HG03378 (cell line): ENCODE measurements around the gene GDAP1L1.

Experiments
- ATAC-seq: cut with Tn5 transposase; IDR thresholded peaks from one replicate; pipeline ENCODE4 v1.9.1; 2021; ENCODE audit warnings: mild to moderate bottlenecking, moderate library complexity; ENCODE audit not compliant: unreplicated experiment

Gene GDAP1L1

GRCh38 chr20:44251284-44251683, 4.2 kb downstream of the GDAP1L1 start:
- ATAC-seq: no peak

- ATAC-seq: no peak
Observed at GRCh38 chr20:44253528-44253927, 6.4 kb downstream of the GDAP1L1 start.

GRCh38 chr20:44254073-44254472, 7.0 kb downstream of the GDAP1L1 start:
- ATAC-seq: no peak

- no peak for ATAC-seq
Observed at GRCh38 chr20:44255942-44256341, 8.8 kb downstream of the GDAP1L1 start.

- no peak for ATAC-seq
Observed at GRCh38 chr20:44256961-44257360, 9.9 kb downstream of the GDAP1L1 start.

- no peak for ATAC-seq
Observed at GRCh38 chr20:44258226-44258890, 11.2 kb downstream of the GDAP1L1 start.

GRCh38 chr20:44264287-44264686, 17.2 kb downstream of the GDAP1L1 start:
- no peak for ATAC-seq

GRCh38 chr20:44268802-44269201, 21.7 kb downstream of the GDAP1L1 start:
- ATAC-seq: no peak

- ATAC-seq: no peak
Observed at GRCh38 chr20:44271915-44272663, 25.0 kb downstream of the GDAP1L1 start.

- no peak for ATAC-seq
Observed at GRCh38 chr20:44273231-44274215, 26.4 kb downstream of the GDAP1L1 start.

- ATAC-seq: no peak
Observed at GRCh38 chr20:44274303-44275017, 27.4 kb downstream of the GDAP1L1 start.

- ATAC-seq: no peak
Observed at GRCh38 chr20:44279228-44279627, 32.1 kb downstream of the GDAP1L1 start.

- ATAC-seq: no peak
Observed at GRCh38 chr20:44280387-44280786, 33.3 kb downstream of the GDAP1L1 start.

GRCh38 chr20:44282192-44282591, 35.1 kb downstream of the GDAP1L1 start:
- no peak for ATAC-seq

GRCh38 chr20:44284032-44284431, 36.9 kb downstream of the GDAP1L1 start:
- no peak for ATAC-seq

- no peak for ATAC-seq
Observed at GRCh38 chr20:44287272-44288097, 40.4 kb downstream of the GDAP1L1 start.

- no peak for ATAC-seq
Observed at GRCh38 chr20:44288252-44288651, 41.1 kb downstream of the GDAP1L1 start.

- no peak for ATAC-seq
Observed at GRCh38 chr20:44291754-44292153, 44.6 kb downstream of the GDAP1L1 start.

GRCh38 chr20:44296011-44296410, 48.9 kb downstream of the GDAP1L1 start:
- ATAC-seq: no peak

GRCh38 chr20:44297721-44298120, 50.6 kb downstream of the GDAP1L1 start:
- ATAC-seq: no peak
